ENCODE data around the gene GOLGA6L7.
"Not testable (repeated sequence)": the region's sequence is repeated elsewhere in the genome, so short reads cannot be mapped to it uniquely, and the experiment has no call there.

The GOLGA6L7 gene

GRCh38 chr15:28892789-28893610, 44.6 kb upstream of the GOLGA6L7 start:
- DNase-seq: no peak
- no peaks in the 10 kb centered on the region for H3K27me3 ChIP-seq
- no peaks in the 10 kb centered on the region for H3K9me3 ChIP-seq
- H3K36me3 ChIP-seq: no peaks in the 10 kb centered on the region
- peaks cover 4% of the 10 kb centered on the region for H3K4me1 ChIP-seq
- H3K4me3 ChIP-seq (ENCODE audit: low read depth, low read length): no peak overlapping the region
- TF ChIP-seq CTCF (IDR thresholded peaks at IDR 0.05; ENCODE audit: low read depth, low read length): no peak

GRCh38 chr15:28891588-28891987, 43.1 kb upstream of the GOLGA6L7 start:
- no peak for DNase-seq
- Histone ChIP-seq H3K4me3 (ENCODE audit: low read depth, low read length) (no peak overlapping the region), H3K36me3 (no peaks in the 10 kb centered on the region), H3K9me3 (no peaks in the 10 kb centered on the region), H3K27me3 (no peaks in the 10 kb centered on the region), H3K4me1 (no peaks in the 10 kb centered on the region; the same call in 1 of the 2 replicates)
- no peak for TF ChIP-seq CTCF (IDR thresholded peaks at IDR 0.05; ENCODE audit: low read depth, low read length)

GRCh38 chr15:28890711-28891495, 42.5 kb upstream of the GOLGA6L7 start:
- Histone ChIP-seq H3K9me3 (no peaks in the 10 kb centered on the region), H3K36me3 (no peaks in the 10 kb centered on the region), H3K4me3 (ENCODE audit: low read depth, low read length) (no peak overlapping the region), H3K27me3 (no peaks in the 10 kb centered on the region), H3K4me1 (no peaks in the 10 kb centered on the region; the same call in 1 of the 2 replicates)
- no peak for TF ChIP-seq CTCF (IDR thresholded peaks at IDR 0.05; ENCODE audit: low read depth, low read length)
- no peak for DNase-seq

GRCh38 chr15:28890291-28890690, 41.8 kb upstream of the GOLGA6L7 start:
- not testable (repeated sequence) for H3K9me3 ChIP-seq; H3K4me3 ChIP-seq (ENCODE audit: low read depth, low read length); DNase-seq; H3K27me3 ChIP-seq; H3K4me1 ChIP-seq; H3K36me3 ChIP-seq

- not testable (repeated sequence) for H3K27me3 ChIP-seq; H3K9me3 ChIP-seq; H3K4me3 ChIP-seq (ENCODE audit: low read depth, low read length); DNase-seq; H3K36me3 ChIP-seq; H3K4me1 ChIP-seq
These were observed 41.4 kb upstream of the GOLGA6L7 start for GRCh38 chr15:28889871-28890270.

- DNase-seq: no peak
- no peak for TF ChIP-seq CTCF (IDR thresholded peaks at IDR 0.05; ENCODE audit: low read depth, low read length)
- H3K9me3 ChIP-seq: no peaks in the 10 kb centered on the region
- H3K27me3 ChIP-seq: no peaks in the 10 kb centered on the region
- peaks cover 5% of the 10 kb centered on the region for H3K4me1 ChIP-seq
- no peak overlapping the region for H3K4me3 ChIP-seq (ENCODE audit: low read depth, low read length)
- H3K36me3 ChIP-seq: no peaks in the 10 kb centered on the region
These were observed 40.9 kb upstream of the GOLGA6L7 start for GRCh38 chr15:28889346-28889745.

GRCh38 chr15:28888900-28889299, 40.5 kb upstream of the GOLGA6L7 start:
- DNase-seq: no peak

More at GRCh38 chr15:28888900-28889299, 40.5 kb upstream of the GOLGA6L7 start:
- H3K9me3 ChIP-seq: no peaks in the 10 kb centered on the region
- no peak for TF ChIP-seq CTCF (IDR thresholded peaks at IDR 0.05; ENCODE audit: low read depth, low read length)
- no peaks in the 10 kb centered on the region for H3K27me3 ChIP-seq
- H3K36me3 ChIP-seq: no peaks in the 10 kb centered on the region
- H3K4me1 ChIP-seq: peaks cover 5% of the 10 kb centered on the region
- H3K4me3 ChIP-seq (ENCODE audit: low read depth, low read length): no peak overlapping the region

Data from BE2C (cell line).